Measurements from ENCODE around the gene STAT5B. TPM values are rescaled to one million over a fixed set of nuclear protein-coding genes. Genes with fewer than 3 reads are reported as not detected.

The STAT5B gene
- total and polyA plus RNA-seq, 9 of the 15 experiments (the other 6 are each of a cell fraction or from before 2014, with no cell fraction given) = 20.8 to 176 (median 92.4) TPM

- Histone ChIP-seq H3K4me1 (replicated peaks in 1 of 2; ENCODE audit: control insufficient read depth in 2 of 2, insufficient read depth in 2 of 2, low read length in 2 of 2) (peaks cover 49 to 51% of the 10 kb centered on the region in 2 experiments), H3K27me3 (ENCODE audit: control insufficient read depth in 2 of 2, insufficient read depth in 2 of 2, low read length in 2 of 2) (no peaks in the 10 kb centered on the region), H3K79me2 (ENCODE audit: control insufficient read depth, insufficient read depth, low read length) (peaks cover 78% of the 10 kb centered on the region), H3K9me1 (ENCODE audit: control insufficient read depth, insufficient read depth, low read length) (no peaks in the 10 kb centered on the region), H2AFZ (ENCODE audit: low read depth, low read length) (no peak overlapping the region), H3K27ac (ENCODE audit: extremely low read depth, low read depth, low read length) (peak overlapping the region; percentile 59; the same call in 2 of the 3 replicates), H3K4me2 (ENCODE audit: insufficient read depth, low read length) (peak overlapping the region; percentile 66; the same call in 1 of the 2 replicates), H4K20me1 (replicated peaks; ENCODE audit: control insufficient read depth, insufficient read depth, low read length) (no peaks in the 10 kb centered on the region), H3K9ac (ENCODE audit: insufficient read depth in 1 of 2, low read depth in 2 of 2, low read length in 2 of 2) (no peak overlapping the region; a peak in 1 of 4 replicates), H3K9me3 (replicated peaks; ENCODE audit: control insufficient read depth, insufficient read depth, low read depth, low read length) (no peaks in the 10 kb centered on the region), H3K4me3 (no peak overlapping the region), H3K36me3 (ENCODE audit: control insufficient read depth, insufficient read depth, low read length) (peaks cover 42% of the 10 kb centered on the region)
- ATAC-seq (peak; percentile 2; the same call in 1 of the 3 replicates), FAIRE-seq (no peak), DNase-seq (ENCODE audit: extremely low read depth in 1 of 4, low spot score in 3 of 4) (peak in 1 of 4 experiments; percentile 9)
- POLR2A ChIA-PET = interaction anchor here (0.6 to 5.8 kb wide), 4 partner anchors 9 to 24 kb away, joined by 3 to 41 read pairs (median 4); no protein-coding TSS in a partner anchor
- TF ChIP-seq, protein P1, sequence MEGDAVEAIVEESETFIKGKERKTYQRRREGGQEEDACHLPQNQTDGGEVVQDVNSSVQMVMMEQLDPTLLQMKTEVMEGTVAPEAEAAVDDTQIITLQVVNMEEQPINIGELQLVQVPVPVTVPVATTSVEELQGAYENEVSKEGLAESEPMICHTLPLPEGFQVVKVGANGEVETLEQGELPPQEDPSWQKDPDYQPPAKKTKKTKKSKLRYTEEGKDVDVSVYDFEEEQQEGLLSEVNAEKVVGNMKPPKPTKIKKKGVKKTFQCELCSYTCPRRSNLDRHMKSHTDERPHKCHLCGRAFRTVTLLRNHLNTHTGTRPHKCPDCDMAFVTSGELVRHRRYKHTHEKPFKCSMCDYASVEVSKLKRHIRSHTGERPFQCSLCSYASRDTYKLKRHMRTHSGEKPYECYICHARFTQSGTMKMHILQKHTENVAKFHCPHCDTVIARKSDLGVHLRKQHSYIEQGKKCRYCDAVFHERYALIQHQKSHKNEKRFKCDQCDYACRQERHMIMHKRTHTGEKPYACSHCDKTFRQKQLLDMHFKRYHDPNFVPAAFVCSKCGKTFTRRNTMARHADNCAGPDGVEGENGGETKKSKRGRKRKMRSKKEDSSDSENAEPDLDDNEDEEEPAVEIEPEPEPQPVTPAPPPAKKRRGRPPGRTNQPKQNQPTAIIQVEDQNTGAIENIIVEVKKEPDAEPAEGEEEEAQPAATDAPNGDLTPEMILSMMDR (IDR thresholded peaks at IDR 0.05 in 2 of 3, conservative IDR thresholded peaks at IDR 0.05 in 1 of 3; ENCODE audit: insufficient read depth in 2 of 3, low read depth in 1 of 3, low read length in 3 of 3) = 0 out of 6 replicates have a peak, but pooled peaks of 1 of the 3 experiments have one; percentile 9
- TF ChIP-seq ZNF668 (CRISPR knock-in tag; IDR thresholded peaks at IDR 0.05) = no peak
- intact Hi-C loops (cut with micrococcal nuclease) (no loop called here), in situ Hi-C loops (cut with MboI) (no loop called here)
- CTCF ChIA-PET (ENCODE audit: low intra/inter-chr PET ratio) = no interaction called here
- BruUV-seq (replicated peaks) = no TSS peak
- 86% methylated on average over 6 of the region's 6 CpGs for WGBS (ENCODE audit: insufficient coverage, low coverage, missing lambda C conversion rate)
Measured at GRCh38 chr17:42282478-42283080, 6.4 kb upstream of the STAT5B start.

All from K562 (cell line).